ENCODE results near the gene KRTAP10-3.
A peak's percentile ranks its signal among the peaks of the same experiment; 100 is the strongest.

KRTAP10-3 gene

DNA sequence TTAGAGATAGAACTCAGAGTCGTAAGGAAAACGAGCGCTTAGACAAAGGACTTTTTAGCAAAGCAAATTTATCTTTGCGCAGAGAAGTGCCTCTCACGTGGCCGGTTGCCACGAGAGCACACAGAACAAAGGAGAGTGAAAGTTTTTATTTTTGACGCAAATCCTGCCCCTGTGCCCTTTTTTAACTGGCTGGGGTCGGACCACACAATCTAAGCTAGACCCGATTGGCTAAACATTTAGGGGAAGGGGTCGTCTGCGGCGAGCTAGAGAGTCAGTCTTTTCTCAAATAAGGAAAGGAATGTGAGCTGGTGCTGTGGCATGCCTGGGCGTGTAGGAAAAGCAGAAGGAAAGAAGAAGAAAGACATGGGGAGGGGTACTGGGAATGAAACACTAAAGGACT, 9.7 kb downstream of the KRTAP10-3 start:
- Histone ChIP-seq H3K27ac (ENCODE audit: insufficient read depth, low read length, poor library complexity, severe bottlenecking) (no peak overlapping the region), H3K27me3 (replicated peaks; ENCODE audit: control insufficient read depth, insufficient read depth, low read length, poor library complexity, severe bottlenecking) (no peaks in the 10 kb centered on the region), H3K9me3 (ENCODE audit: control insufficient read depth, low read length) (no peaks in the 10 kb centered on the region), H3K36me3 (ENCODE audit: control insufficient read depth, insufficient read depth, low read length) (no peaks in the 10 kb centered on the region), H3K4me3 (ENCODE audit: insufficient read depth, low read depth, low read length, poor library complexity, severe bottlenecking) (no peak overlapping the region), H3K4me1 (ENCODE audit: control insufficient read depth, insufficient read depth, low read length, poor library complexity, severe bottlenecking) (peaks cover 9% of the 10 kb centered on the region)
- DNase-seq = no peak

DNA sequence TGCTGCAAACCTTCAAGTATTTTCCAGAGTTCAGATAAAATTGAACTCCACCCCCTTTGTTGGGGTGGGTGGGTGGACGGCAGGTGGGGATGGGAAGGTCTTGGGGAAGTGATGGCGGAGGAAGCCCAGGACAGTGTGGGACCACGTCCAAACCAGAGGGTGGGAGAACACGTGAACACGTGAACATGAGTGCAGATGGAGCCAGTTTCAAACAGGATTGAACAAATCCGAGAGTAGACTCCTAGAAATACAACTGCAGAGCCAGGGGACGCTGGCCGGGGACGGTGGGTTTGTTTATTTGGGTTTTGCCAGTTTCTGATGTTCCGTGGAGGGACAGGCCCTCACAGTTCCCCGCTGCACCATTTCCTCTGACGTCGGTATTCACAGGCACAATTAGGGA, 10.2 kb downstream of the KRTAP10-3 start:
- Histone ChIP-seq H3K36me3 (ENCODE audit: control insufficient read depth, insufficient read depth, low read length) (no peaks in the 10 kb centered on the region), H3K4me1 (ENCODE audit: control insufficient read depth, insufficient read depth, low read length, poor library complexity, severe bottlenecking) (peaks cover 9% of the 10 kb centered on the region), H3K4me3 (ENCODE audit: insufficient read depth, low read depth, low read length, poor library complexity, severe bottlenecking) (no peak overlapping the region), H3K27me3 (replicated peaks; ENCODE audit: control insufficient read depth, insufficient read depth, low read length, poor library complexity, severe bottlenecking) (no peaks in the 10 kb centered on the region), H3K27ac (ENCODE audit: insufficient read depth, low read length, poor library complexity, severe bottlenecking) (no peak overlapping the region), H3K9me3 (ENCODE audit: control insufficient read depth, low read length) (no peaks in the 10 kb centered on the region)
- no peak for DNase-seq

DNA sequence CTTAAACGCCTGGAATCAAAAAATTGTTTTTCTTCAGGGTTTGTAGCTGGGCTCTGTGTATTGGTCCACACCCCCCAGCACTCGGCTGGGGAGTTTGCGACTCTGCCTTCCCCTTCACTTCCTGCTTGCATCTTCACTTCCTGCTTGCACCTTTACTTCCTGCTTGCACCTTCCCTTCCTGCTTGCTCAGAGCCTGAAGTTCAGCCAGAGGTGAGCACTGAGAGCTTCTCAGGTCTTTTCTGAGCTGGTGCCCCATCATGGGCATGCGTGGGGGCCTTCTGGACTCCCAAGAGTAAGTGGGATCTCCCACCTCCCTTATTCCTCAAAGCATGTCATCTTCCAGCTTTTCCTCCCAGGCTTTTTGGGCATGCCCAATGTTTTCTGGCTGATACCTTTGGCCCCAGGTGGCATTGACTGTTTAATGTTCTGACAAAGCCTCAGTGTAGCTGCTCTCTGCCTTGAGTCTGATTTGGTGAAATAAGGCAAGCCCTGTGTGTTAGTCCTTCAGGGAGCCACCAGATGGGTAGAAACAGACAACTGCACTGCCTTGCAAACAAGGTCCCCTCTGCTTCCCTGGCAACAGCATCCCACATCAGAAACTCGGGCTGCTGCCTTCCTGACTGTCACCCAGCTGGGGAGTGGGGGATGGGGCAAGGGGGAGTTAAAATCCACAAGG, 10.8 kb downstream of the KRTAP10-3 start:
- Histone ChIP-seq H3K9me3 (ENCODE audit: control insufficient read depth, low read length) (no peaks in the 10 kb centered on the region), H3K4me3 (ENCODE audit: insufficient read depth, low read depth, low read length, poor library complexity, severe bottlenecking) (no peak overlapping the region), H3K27me3 (replicated peaks; ENCODE audit: control insufficient read depth, insufficient read depth, low read length, poor library complexity, severe bottlenecking) (no peaks in the 10 kb centered on the region), H3K4me1 (ENCODE audit: control insufficient read depth, insufficient read depth, low read length, poor library complexity, severe bottlenecking) (peaks cover 9% of the 10 kb centered on the region), H3K27ac (ENCODE audit: insufficient read depth, low read length, poor library complexity, severe bottlenecking) (peak overlapping the region; percentile 36), H3K36me3 (ENCODE audit: control insufficient read depth, insufficient read depth, low read length) (no peaks in the 10 kb centered on the region)
- no peak for DNase-seq

DNA sequence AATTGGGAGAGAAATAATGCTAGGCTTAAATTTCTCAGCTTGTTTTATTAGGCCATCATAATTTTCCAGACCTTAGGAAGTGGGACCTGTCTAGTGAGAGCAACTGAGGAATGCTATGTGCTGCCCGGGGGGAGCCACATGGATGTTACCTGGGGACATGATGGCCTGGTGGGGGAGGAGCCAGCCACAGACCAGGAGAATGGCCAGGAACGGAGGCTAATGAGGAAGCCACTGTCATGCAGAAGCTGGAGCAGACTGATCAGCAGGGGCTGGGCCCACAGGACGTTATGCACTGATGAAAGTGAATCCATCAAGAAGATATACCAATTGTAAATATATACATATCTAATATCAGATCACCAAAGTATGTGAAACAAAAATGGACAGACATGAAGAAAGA, 14.0 kb downstream of the KRTAP10-3 start:
- H3K36me3 ChIP-seq (ENCODE audit: control insufficient read depth, insufficient read depth, low read length) = no peaks in the 10 kb centered on the region
- H3K27me3 ChIP-seq (replicated peaks; ENCODE audit: control insufficient read depth, insufficient read depth, low read length, poor library complexity, severe bottlenecking) = no peaks in the 10 kb centered on the region
- H3K9me3 ChIP-seq (ENCODE audit: control insufficient read depth, low read length) = no peaks in the 10 kb centered on the region
- H3K4me3 ChIP-seq (ENCODE audit: insufficient read depth, low read depth, low read length, poor library complexity, severe bottlenecking) = no peak overlapping the region
- H3K27ac ChIP-seq (ENCODE audit: insufficient read depth, low read length, poor library complexity, severe bottlenecking) = no peak overlapping the region
- no peak for DNase-seq
- peaks cover 9% of the 10 kb centered on the region for H3K4me1 ChIP-seq (ENCODE audit: control insufficient read depth, insufficient read depth, low read length, poor library complexity, severe bottlenecking)

DNA sequence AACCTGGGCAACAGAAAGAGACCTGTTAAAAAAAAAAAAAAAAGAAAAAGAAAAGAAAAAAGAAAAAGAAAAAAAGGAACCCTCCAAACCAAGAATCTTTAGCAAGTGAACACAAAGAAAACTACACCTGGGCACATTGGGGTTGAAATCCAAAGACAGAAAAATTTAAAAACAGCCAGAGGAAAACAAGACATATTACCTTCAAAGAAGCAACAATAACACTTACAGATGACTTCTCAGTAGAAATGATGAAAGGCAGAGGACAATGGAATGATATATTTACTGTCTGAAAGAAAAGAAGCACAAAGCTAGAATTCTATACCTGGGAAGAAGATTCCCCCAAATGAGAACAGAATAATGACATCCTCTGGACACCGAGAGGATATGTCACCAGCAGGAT, 15.9 kb downstream of the KRTAP10-3 start:
- Histone ChIP-seq H3K27ac (ENCODE audit: insufficient read depth, low read length, poor library complexity, severe bottlenecking) (no peak overlapping the region), H3K9me3 (ENCODE audit: control insufficient read depth, low read length) (no peaks in the 10 kb centered on the region), H3K36me3 (ENCODE audit: control insufficient read depth, insufficient read depth, low read length) (no peaks in the 10 kb centered on the region), H3K4me1 (ENCODE audit: control insufficient read depth, insufficient read depth, low read length, poor library complexity, severe bottlenecking) (peaks cover 6% of the 10 kb centered on the region), H3K27me3 (replicated peaks; ENCODE audit: control insufficient read depth, insufficient read depth, low read length, poor library complexity, severe bottlenecking) (no peaks in the 10 kb centered on the region), H3K4me3 (ENCODE audit: insufficient read depth, low read depth, low read length, poor library complexity, severe bottlenecking) (no peak overlapping the region)
- no peak for DNase-seq

DNA sequence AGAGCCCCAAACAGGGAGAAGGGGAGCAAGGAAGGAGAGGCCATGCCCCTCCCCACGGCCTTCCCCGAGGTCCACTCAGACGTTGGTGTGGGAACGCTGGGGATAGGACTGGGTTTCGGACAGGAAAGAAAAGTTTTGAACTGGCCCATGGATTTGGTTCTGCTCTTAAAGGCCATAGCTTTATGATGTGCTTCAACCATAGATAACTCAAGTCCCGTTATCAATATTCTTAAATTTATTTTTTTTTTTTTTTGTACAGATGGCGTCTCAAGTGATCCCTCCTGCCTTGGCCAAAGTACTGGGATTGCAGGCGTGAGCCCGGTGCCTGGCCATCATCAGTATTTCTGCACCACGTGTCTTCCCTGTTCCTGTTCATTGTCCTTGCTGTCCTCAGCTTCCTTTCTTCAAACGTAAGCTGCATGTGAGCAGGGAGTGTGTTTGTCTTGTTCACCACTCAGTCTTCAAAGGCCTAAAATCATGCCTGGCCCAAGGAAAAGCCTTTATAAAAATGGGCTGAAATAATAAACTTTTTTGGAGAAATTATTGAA, 17.8 kb downstream of the KRTAP10-3 start:
- DNase-seq = no peak
- Histone ChIP-seq H3K4me1 (ENCODE audit: control insufficient read depth, insufficient read depth, low read length, poor library complexity, severe bottlenecking) (no peaks in the 10 kb centered on the region), H3K4me3 (ENCODE audit: insufficient read depth, low read depth, low read length, poor library complexity, severe bottlenecking) (no peak overlapping the region)

DNA sequence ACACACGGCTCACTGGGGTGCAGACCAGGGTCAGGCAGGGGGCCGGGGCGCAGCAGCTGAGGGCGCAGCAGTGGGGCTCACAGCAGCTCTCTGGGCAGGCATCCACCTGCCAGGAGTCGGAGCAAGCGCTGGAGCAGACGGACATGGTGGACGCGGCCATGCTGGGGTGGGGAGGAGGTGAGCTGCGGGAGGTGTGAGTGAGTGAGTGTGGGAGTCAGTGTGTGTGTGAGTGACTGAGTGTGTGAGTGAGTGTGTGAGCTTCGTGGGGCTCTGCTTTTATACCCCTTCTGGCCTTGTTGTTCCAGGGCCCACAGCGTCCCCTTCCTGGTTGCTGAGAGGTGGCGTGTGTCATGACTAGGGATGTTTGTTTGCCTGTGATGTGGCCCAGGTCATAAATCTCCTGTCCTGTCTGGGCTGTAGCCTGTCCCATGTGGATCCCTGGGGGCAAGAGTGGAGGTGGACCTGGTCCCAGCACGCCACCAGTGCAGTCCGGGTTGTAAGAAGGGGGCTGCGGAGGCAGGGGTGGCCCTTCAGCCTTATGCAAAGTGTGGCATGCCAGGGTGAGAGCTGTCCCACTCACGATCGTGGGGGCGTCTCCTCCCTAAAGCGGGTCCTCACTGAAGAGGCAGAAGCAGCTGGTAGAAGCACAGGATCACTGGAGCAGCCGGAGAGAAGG, 18.5 kb downstream of the KRTAP10-3 start, which contains the start of gene KRTAP10-1:
Gene KRTAP10-1, minus strand, starts transcription at position 205 of the 676 bp plus-strand sequence. Its CDS starts 45 bp downstream, at position 160.
- Histone ChIP-seq H3K4me3 (ENCODE audit: insufficient read depth, low read depth, low read length, poor library complexity, severe bottlenecking) (no peak within 1 kb of the TSS), H3K9me3 (ENCODE audit: control insufficient read depth, low read length) (no peaks in the 10 kb centered on the region), H3K4me1 (ENCODE audit: control insufficient read depth, insufficient read depth, low read length, poor library complexity, severe bottlenecking) (no peaks in the 10 kb centered on the region)

More for the DNA sequence above, 17.8 kb downstream of the KRTAP10-3 start:
- H3K27me3 ChIP-seq (replicated peaks; ENCODE audit: control insufficient read depth, insufficient read depth, low read length, poor library complexity, severe bottlenecking) = no peaks in the 10 kb centered on the region
- no peaks in the 10 kb centered on the region for H3K9me3 ChIP-seq (ENCODE audit: control insufficient read depth, low read length)
- no peaks in the 10 kb centered on the region for H3K36me3 ChIP-seq (ENCODE audit: control insufficient read depth, insufficient read depth, low read length)
- H3K27ac ChIP-seq (ENCODE audit: insufficient read depth, low read length, poor library complexity, severe bottlenecking) = no peak overlapping the region

DNA sequence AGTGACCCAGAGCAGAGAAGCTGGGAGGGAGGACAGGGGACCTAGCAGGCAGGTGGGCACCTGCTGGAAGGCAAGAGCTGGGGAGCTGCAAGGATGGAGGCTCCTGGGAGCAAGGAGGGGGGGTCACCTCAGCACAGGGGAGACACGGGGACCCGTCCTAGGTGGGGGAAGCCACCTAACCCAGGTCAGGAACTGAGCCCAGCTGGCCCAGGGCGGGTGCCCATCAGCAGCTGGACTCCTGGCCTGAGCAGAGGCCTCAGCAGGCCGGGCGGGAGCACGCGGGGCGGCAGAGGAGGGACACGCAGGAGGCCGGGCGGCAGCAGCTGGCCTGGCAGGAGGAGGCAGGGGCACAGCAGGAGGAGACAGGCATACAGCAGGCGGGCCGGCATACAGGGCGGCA, 19.5 kb downstream of the KRTAP10-3 start:
- Histone ChIP-seq H3K36me3 (ENCODE audit: control insufficient read depth, insufficient read depth, low read length) (no peaks in the 10 kb centered on the region), H3K4me3 (ENCODE audit: insufficient read depth, low read depth, low read length, poor library complexity, severe bottlenecking) (no peak overlapping the region)
- DNase-seq = no peak

More for the DNA sequence above, 18.5 kb downstream of the KRTAP10-3 start, which contains the start of gene KRTAP10-1:
- Histone ChIP-seq H3K36me3 (ENCODE audit: control insufficient read depth, insufficient read depth, low read length) (no peaks in the 10 kb centered on the region), H3K27ac (ENCODE audit: insufficient read depth, low read length, poor library complexity, severe bottlenecking) (no peak within 1 kb of the TSS), H3K27me3 (replicated peaks; ENCODE audit: control insufficient read depth, insufficient read depth, low read length, poor library complexity, severe bottlenecking) (no peaks in the 10 kb centered on the region)
- DNase-seq = no peak

DNA sequence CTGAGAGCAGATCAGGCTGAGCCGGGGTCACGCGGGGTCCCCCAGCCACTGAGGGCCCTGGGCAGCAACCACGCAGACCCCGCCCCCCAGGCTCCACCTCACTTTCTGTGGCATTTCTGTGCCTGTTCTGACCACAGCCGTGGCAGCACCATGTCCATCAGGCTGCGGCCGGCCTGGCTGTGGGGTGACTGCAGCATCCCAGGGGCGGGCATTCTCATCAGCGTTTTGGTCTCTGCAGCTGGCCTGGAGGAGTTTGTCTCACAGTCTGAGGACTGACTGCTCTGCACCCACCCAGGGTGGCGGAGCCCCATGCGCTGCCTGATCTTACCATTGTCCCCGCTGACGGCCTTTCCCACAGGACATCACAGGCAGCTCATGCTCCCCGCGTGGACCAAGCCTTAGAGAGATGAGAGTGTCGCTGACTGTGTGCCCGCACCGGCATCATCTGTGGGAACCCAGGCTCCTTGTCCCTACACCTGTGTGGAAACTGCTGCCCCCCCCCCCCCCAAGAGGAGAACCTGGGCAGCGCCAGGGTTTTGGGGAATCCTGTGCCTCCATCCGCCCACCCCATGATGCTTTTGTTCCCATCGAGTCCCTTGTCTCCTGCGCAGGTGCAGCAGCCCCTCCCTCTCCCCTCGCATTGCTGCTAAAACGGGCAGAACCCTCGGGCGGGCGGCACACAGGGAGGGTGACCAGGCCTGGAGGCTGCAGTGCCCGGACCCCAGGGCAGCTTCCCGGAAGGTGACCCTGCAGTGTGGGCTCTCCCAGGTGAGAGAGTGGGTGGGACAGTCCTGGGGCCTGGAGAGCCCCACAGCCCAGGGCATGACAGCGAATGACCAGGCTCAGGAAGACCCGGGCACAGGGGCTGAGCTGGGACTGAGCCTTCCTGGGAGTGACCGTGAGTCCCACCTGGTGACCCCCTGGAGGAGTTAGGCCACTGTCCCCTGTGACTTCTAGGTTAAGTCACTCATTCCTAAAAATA, 20.4 kb downstream of the KRTAP10-3 start:
- no peak for DNase-seq
- no peak overlapping the region for H3K4me3 ChIP-seq (ENCODE audit: insufficient read depth, low read depth, low read length, poor library complexity, severe bottlenecking)
- no peaks in the 10 kb centered on the region for H3K27me3 ChIP-seq (replicated peaks; ENCODE audit: control insufficient read depth, insufficient read depth, low read length, poor library complexity, severe bottlenecking)
- no peaks in the 10 kb centered on the region for H3K4me1 ChIP-seq (ENCODE audit: control insufficient read depth, insufficient read depth, low read length, poor library complexity, severe bottlenecking)
- H3K36me3 ChIP-seq (ENCODE audit: control insufficient read depth, insufficient read depth, low read length) = no peaks in the 10 kb centered on the region
- H3K27ac ChIP-seq (ENCODE audit: insufficient read depth, low read length, poor library complexity, severe bottlenecking) = no peak overlapping the region
- no peaks in the 10 kb centered on the region for H3K9me3 ChIP-seq (ENCODE audit: control insufficient read depth, low read length)

More for the DNA sequence above, 19.5 kb downstream of the KRTAP10-3 start:
- no peak overlapping the region for H3K27ac ChIP-seq (ENCODE audit: insufficient read depth, low read length, poor library complexity, severe bottlenecking)
- no peaks in the 10 kb centered on the region for H3K27me3 ChIP-seq (replicated peaks; ENCODE audit: control insufficient read depth, insufficient read depth, low read length, poor library complexity, severe bottlenecking)
- no peaks in the 10 kb centered on the region for H3K9me3 ChIP-seq (ENCODE audit: control insufficient read depth, low read length)
- H3K4me1 ChIP-seq (ENCODE audit: control insufficient read depth, insufficient read depth, low read length, poor library complexity, severe bottlenecking) = no peaks in the 10 kb centered on the region
